Right lobe of liver (tissue), 4 donors: ENCODE measurements around the gene DIPK1B.

Experiments used
- POLR2A ChIP-seq: fragments of 450-650 bp; IDR thresholded peaks from one replicate; pipeline ENCODE4 v1.6.1; 2017; ENCODE audit warnings: antibody characterized with exemption, mild to moderate bottlenecking
- TF ChIP-seq, protein P1 (sequence below), 4 donors: fragments of 200-600 bp in 3 of 4; fragments of 450-650 bp in 1 of 4; IDR thresholded peaks; one replicate each; pipeline versions ENCODE4 v1.5.1 to v1.8.0; 2016 to 2022; ENCODE audit warnings: antibody characterized with exemption in 4 of 4, mild to moderate bottlenecking in 2 of 4
- donor health status: DM: no; HTN: no; CAD: no.
- donor health status: DM: no; HTN: no; CAD: no.
- donor health status: DM: no; HTN: yes; CAD: no.

DNA sequence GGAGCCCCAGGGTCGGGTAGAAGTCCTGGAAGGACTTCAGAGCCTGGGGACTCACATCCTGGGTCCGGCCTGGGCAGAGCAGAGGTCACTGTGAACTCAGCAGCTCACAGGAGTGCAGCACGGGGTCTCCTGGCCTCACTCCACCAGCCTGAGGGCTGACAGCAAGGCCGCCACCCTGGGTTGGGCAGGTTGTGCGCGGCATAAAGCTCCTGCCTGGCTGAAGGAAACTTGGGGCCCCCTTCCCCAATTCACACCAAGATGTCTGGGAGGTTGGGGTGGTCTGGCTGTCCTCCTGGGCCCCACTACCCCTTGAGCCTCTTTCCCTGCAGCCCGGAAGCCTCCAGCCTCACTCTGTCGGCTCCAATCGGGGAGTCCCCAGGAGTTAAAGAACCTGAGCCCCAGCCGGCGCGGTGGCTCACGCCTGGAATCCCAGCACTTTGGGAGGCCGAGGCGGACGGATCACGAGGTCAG lies 49.9 kb downstream of the DIPK1B start:
- TF ChIP-seq, protein P1, sequence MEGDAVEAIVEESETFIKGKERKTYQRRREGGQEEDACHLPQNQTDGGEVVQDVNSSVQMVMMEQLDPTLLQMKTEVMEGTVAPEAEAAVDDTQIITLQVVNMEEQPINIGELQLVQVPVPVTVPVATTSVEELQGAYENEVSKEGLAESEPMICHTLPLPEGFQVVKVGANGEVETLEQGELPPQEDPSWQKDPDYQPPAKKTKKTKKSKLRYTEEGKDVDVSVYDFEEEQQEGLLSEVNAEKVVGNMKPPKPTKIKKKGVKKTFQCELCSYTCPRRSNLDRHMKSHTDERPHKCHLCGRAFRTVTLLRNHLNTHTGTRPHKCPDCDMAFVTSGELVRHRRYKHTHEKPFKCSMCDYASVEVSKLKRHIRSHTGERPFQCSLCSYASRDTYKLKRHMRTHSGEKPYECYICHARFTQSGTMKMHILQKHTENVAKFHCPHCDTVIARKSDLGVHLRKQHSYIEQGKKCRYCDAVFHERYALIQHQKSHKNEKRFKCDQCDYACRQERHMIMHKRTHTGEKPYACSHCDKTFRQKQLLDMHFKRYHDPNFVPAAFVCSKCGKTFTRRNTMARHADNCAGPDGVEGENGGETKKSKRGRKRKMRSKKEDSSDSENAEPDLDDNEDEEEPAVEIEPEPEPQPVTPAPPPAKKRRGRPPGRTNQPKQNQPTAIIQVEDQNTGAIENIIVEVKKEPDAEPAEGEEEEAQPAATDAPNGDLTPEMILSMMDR (IDR thresholded peaks at IDR 0.05): no peak
- TF ChIP-seq POLR2A: no peak
